ENCODE measurements around the gene ZFP3.

The ZFP3 gene

GRCh38 chr17:5078106-5079028 lies at the start of gene ZFP3:
Gene ZFP3, plus strand, starts transcription at chr17:5078467. Its CDS starts 13,038 bp downstream, at chr17:5091505.
- TF ChIP-seq GATA2 (IDR thresholded peaks at IDR 0.05; ENCODE audit: low read depth, low read length): no peak
- TF ChIP-seq GATA3 (IDR thresholded peaks at IDR 0.05; ENCODE audit: low read depth, low read length): no peak

DNA sequence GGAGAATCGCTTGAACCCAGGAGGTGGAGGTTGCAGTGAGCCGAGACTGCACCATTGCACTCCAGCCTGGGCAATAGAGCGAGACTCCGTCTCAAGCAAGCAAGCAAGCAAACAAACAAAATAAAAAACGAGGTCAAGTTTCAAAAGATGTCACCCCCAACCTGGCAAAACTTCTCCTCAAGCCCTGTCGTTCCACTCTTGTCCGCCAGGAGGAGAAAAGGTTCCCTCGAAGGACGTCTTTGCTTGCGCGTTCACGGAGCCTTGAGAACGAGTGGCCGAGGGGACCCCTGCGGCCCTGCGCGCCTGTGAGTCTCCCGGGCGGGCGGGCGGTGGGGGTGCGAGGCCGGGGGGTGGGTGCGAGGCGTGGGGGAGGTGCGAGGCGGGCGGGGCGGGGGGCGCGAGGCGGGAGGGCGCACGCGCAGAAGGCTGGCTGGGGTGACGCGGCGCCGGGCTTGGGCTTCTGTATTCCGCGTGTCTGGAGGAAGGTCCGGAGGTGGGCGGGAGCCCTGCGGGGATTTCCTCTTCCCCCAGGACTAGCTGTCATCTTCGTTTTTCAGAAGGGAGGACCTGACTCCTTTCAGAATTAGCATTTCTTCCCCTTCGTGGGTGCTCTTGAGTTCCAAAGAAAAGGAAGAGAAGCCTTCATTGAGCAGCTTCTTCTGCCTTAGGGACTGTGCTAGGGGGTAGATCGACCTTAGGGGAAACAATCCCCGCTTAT lies 46.7 kb upstream of the ZFP3 start:
- TF ChIP-seq GATA3 (IDR thresholded peaks at IDR 0.05; ENCODE audit: low read depth, low read length): no peak
- no peak for TF ChIP-seq GATA2 (IDR thresholded peaks at IDR 0.05; ENCODE audit: low read depth, low read length)

GRCh38 chr17:5032865-5033264 lies 45.4 kb upstream of the ZFP3 start:
- TF ChIP-seq GATA2 (IDR thresholded peaks at IDR 0.05; ENCODE audit: low read depth, low read length) (no peak), GATA3 (IDR thresholded peaks at IDR 0.05; ENCODE audit: low read depth, low read length) (no peak)

- no peak for TF ChIP-seq GATA3 (IDR thresholded peaks at IDR 0.05; ENCODE audit: low read depth, low read length)
- no peak for TF ChIP-seq GATA2 (IDR thresholded peaks at IDR 0.05; ENCODE audit: low read depth, low read length)
Measured at GRCh38 chr17:5033352-5034015, 44.8 kb upstream of the ZFP3 start.

DNA sequence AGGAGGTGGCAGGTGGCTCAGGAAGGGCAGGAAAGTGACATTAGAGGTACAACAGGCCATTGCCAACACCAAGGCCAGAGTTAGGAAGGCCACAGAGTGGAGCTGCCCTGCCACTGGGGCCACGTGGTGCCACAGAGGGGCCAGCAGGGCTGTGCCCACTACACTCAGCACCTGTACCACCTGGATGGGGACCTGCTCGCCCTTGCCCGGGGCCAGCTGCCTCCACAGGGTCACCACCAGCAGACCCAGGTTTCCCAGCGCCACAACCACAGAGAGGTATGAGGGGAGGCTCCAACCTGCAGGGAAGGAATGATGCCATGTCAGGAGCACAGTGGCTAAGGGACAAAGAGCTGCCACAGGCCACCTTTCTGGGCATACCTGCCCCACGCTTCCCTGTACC lies 44.2 kb upstream of the ZFP3 start:
- TF ChIP-seq GATA3 (IDR thresholded peaks at IDR 0.05; ENCODE audit: low read depth, low read length) (no peak), GATA2 (IDR thresholded peaks at IDR 0.05; ENCODE audit: low read depth, low read length) (no peak)

- TF ChIP-seq GATA2 (IDR thresholded peaks at IDR 0.05; ENCODE audit: low read depth, low read length) (no peak), GATA3 (IDR thresholded peaks at IDR 0.05; ENCODE audit: low read depth, low read length) (no peak)
Measured at GRCh38 chr17:5034651-5035050, 43.6 kb upstream of the ZFP3 start.

GRCh38 chr17:5035315-5035714 lies 43.0 kb upstream of the ZFP3 start, which contains the start of gene SLC52A1:
Gene SLC52A1, minus strand, starts transcription at chr17:5035426. Its CDS starts 820 bp downstream, at chr17:5034606.
- TF ChIP-seq GATA2 (IDR thresholded peaks at IDR 0.05; ENCODE audit: low read depth, low read length): no peak

GRCh38 chr17:5042157-5043022 lies 35.9 kb upstream of the ZFP3 start:
- TF ChIP-seq GATA2 (IDR thresholded peaks at IDR 0.05; ENCODE audit: low read depth, low read length) (no peak), GATA3 (IDR thresholded peaks at IDR 0.05; ENCODE audit: low read depth, low read length) (no peak)

DNA sequence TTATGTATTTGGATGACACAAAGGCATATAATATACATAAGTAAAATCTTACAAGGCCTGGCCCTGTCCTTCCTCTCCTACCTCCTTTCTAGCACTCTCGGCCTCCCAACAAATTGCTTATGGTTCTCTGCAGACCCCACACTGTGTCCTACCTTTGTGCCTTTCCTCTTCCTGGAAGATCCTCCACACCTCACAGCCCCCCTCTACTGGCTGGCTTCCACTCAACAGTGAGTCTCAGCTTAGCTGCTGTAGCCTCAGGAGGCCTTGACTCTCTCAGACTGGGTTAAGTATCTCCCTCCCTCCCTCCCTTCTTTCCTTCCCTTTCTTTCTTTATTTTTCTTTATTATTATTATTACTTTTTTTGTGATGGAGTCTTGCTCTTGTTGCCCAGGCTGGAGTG lies 34.7 kb upstream of the ZFP3 start:
- TF ChIP-seq GATA2 (IDR thresholded peaks at IDR 0.05; ENCODE audit: low read depth, low read length) (no peak), GATA3 (IDR thresholded peaks at IDR 0.05; ENCODE audit: low read depth, low read length) (no peak)

DNA sequence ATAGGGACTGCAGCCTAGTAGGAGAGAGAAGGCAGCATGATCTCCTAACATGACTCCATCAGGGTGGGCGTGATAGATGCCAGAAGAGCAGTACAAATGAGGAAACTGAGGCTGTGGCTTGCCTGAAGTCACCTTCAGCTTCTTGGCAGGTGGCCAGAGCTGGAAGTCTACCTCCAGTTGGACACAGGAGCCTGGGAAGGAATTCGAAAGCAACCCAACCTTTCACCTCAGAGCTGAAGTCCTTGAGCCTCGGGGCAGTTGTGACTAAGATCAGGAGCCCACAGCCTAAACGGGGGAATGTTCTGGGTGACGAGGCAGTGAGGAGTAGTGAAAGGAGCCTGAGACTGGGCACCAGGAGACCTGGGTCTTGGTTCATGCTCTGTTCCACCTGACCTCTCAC lies 33.6 kb upstream of the ZFP3 start:
- TF ChIP-seq GATA3 (IDR thresholded peaks at IDR 0.05; ENCODE audit: low read depth, low read length) (no peak), GATA2 (IDR thresholded peaks at IDR 0.05; ENCODE audit: low read depth, low read length) (no peak)

GRCh38 chr17:5045496-5045895 lies 32.8 kb upstream of the ZFP3 start:
- TF ChIP-seq GATA3 (IDR thresholded peaks at IDR 0.05; ENCODE audit: low read depth, low read length): no peak
- TF ChIP-seq GATA2 (IDR thresholded peaks at IDR 0.05; ENCODE audit: low read depth, low read length): no peak

- no peak for TF ChIP-seq GATA2 (IDR thresholded peaks at IDR 0.05; ENCODE audit: low read depth, low read length)
- TF ChIP-seq GATA3 (IDR thresholded peaks at IDR 0.05; ENCODE audit: low read depth, low read length): no peak
Measured at GRCh38 chr17:5047446-5047845, 30.8 kb upstream of the ZFP3 start.

DNA sequence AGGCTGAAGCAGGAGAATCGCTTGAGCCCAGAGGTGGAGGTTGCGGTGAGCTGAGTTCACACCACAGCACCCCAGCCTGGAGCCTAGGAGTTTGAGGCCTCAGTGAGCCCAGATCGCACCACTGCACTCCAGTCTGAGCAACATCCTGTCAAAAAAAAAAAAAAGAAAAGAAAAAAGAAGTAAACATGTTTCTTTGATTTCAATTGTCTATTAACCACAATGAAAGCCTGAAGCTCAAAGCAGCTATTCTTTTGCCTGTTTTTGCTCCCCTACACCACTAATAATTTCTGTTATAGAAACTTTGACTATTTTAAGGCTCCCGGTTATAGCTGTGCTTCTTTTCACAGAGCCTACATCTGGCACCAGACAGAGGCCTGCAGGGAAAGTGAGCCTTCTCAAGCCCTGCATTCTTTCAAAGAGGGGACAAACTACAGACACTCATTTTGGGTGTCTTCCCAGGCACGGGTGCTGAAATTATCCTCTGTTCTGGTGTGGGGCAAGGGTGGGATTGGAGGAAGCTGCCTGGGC lies 28.9 kb upstream of the ZFP3 start:
- TF ChIP-seq GATA2 (IDR thresholded peaks at IDR 0.05; ENCODE audit: low read depth, low read length) (no peak), GATA3 (IDR thresholded peaks at IDR 0.05; ENCODE audit: low read depth, low read length) (no peak)

Measured in SH-SY5Y (cell line).